HEK293 (cell line): ENCODE measurements around the gene PPP1R27.

Source experiments
- ATF2 ChIP-seq: fragments of 450-650 bp; formaldehyde crosslinking; IDR thresholded peaks from 2 replicates; pipeline ENCODE4 v1.5.1; 2016; ENCODE audit warnings: missing biosample characterization, missing genetic modification characterization, low read depth
- HOXD13 ChIP-seq: sonication (generic); formaldehyde crosslinking; IDR thresholded peaks from 2 replicates; pipeline ENCODE4 v1.8.0; 2022; ENCODE audit warnings: missing genetic modification reagents, borderline replicate concordance
- KLF9 ChIP-seq: fragments of 450-650 bp; formaldehyde crosslinking; IDR thresholded peaks from 2 replicates; pipeline ENCODE4 v1.5.1; 2016; ENCODE audit warnings: missing biosample characterization, missing genetic modification characterization, low read depth
- MYNN ChIP-seq: fragments of 450-650 bp; formaldehyde crosslinking; IDR thresholded peaks from 2 replicates; pipeline ENCODE4 v1.5.1; 2016; ENCODE audit warnings: missing biosample characterization, missing genetic modification characterization, borderline replicate concordance
- TCF7L2 ChIP-seq: IDR thresholded peaks from 2 replicates; pipeline ENCODE4 v1.6.1; 2011; ENCODE audit warnings: low read depth, mild to moderate bottlenecking, inconsistent platforms, low read length, moderate library complexity, borderline replicate concordance
- YY1 ChIP-seq: fragments of 450-650 bp; formaldehyde crosslinking; IDR thresholded peaks from 2 replicates; pipeline ENCODE4 v1.5.1; 2018; ENCODE audit warnings: missing biosample characterization, missing genetic modification characterization
- ZBTB20 ChIP-seq: fragments of 450-650 bp; formaldehyde crosslinking; IDR thresholded peaks from 2 replicates; pipeline ENCODE4 v1.5.1; 2016; ENCODE audit warnings: missing biosample characterization, missing genetic modification characterization
- ZBTB48 ChIP-seq: fragments of 450-650 bp; formaldehyde crosslinking; IDR thresholded peaks from 2 replicates; pipeline ENCODE4 v1.5.1; 2016; ENCODE audit warnings: missing biosample characterization, missing genetic modification characterization
- ZEB2 ChIP-seq: fragments of 450-650 bp; formaldehyde crosslinking; IDR thresholded peaks from 2 replicates; pipeline ENCODE4 v1.5.1; 2016; ENCODE audit warnings: missing biosample characterization, missing genetic modification characterization
- ZFP3 ChIP-seq: fragments of 450-650 bp; formaldehyde crosslinking; IDR thresholded peaks from 2 replicates; pipeline ENCODE4 v1.5.1; 2016; ENCODE audit warnings: low read depth, missing biosample characterization, missing genetic modification characterization
- ZFP37 ChIP-seq: fragments of 450-650 bp; formaldehyde crosslinking; IDR thresholded peaks from 2 replicates; pipeline ENCODE4 v1.5.1; 2016; ENCODE audit warnings: missing biosample characterization, missing genetic modification characterization
- ZNF114 ChIP-seq: fragments of 450-650 bp; formaldehyde crosslinking; IDR thresholded peaks from 2 replicates; pipeline ENCODE4 v1.5.0; 2017; ENCODE audit warnings: missing biosample characterization, missing genetic modification characterization
- ZNF121 ChIP-seq: fragments of 450-650 bp; formaldehyde crosslinking; IDR thresholded peaks from 2 replicates; pipeline ENCODE4 v1.5.1; 2016; ENCODE audit warnings: missing biosample characterization, missing genetic modification characterization
- ZNF138 ChIP-seq: fragments of 450-650 bp; formaldehyde crosslinking; IDR thresholded peaks from 2 replicates; pipeline ENCODE4 v1.5.1; 2016; ENCODE audit warnings: missing biosample characterization, missing genetic modification characterization, borderline replicate concordance
- ZNF140 ChIP-seq: fragments of 450-650 bp; formaldehyde crosslinking; IDR thresholded peaks from 2 replicates; pipeline ENCODE4 v1.5.1; 2016; ENCODE audit warnings: missing biosample characterization, missing genetic modification characterization
- ZNF146 ChIP-seq: fragments of 450-650 bp; formaldehyde crosslinking; IDR thresholded peaks from 2 replicates; pipeline ENCODE4 v1.5.1; 2016; ENCODE audit warnings: missing biosample characterization, missing genetic modification characterization
- ZNF157 ChIP-seq: fragments of 450-650 bp; formaldehyde crosslinking; IDR thresholded peaks from 2 replicates; pipeline ENCODE4 v1.5.1; 2016; ENCODE audit warnings: missing biosample characterization, missing genetic modification characterization
- ZNF18 ChIP-seq: fragments of 450-650 bp; formaldehyde crosslinking; IDR thresholded peaks from 2 replicates; pipeline ENCODE4 v1.5.1; 2016; ENCODE audit warnings: missing biosample characterization, missing genetic modification characterization
- ZNF184 ChIP-seq: fragments of 450-650 bp; IDR thresholded peaks from 2 replicates; pipeline ENCODE4 v1.5.1; 2018; ENCODE audit warnings: missing biosample characterization, mild to moderate bottlenecking, missing genetic modification characterization
- ZNF24 ChIP-seq: fragments of 450-650 bp; formaldehyde crosslinking; IDR thresholded peaks from 2 replicates; pipeline ENCODE4 v1.5.1; 2016; ENCODE audit warnings: missing biosample characterization, missing genetic modification characterization
- ZNF248 ChIP-seq: fragments of 450-650 bp; formaldehyde crosslinking; IDR thresholded peaks from 2 replicates; pipeline ENCODE4 v1.5.1; 2017; ENCODE audit warnings: missing biosample characterization, missing genetic modification characterization
- ZNF324 ChIP-seq: fragments of 450-650 bp; formaldehyde crosslinking; IDR thresholded peaks from 2 replicates; pipeline ENCODE4 v1.5.1; 2016; ENCODE audit warnings: missing biosample characterization, missing genetic modification characterization
- ZNF37A ChIP-seq: fragments of 450-650 bp; IDR thresholded peaks from 2 replicates; pipeline ENCODE4 v1.5.1; 2018; ENCODE audit warnings: missing biosample characterization, missing genetic modification characterization
- ZNF473 ChIP-seq: fragments of 450-650 bp; formaldehyde crosslinking; IDR thresholded peaks from 2 replicates; pipeline ENCODE4 v1.5.1; 2017; ENCODE audit warnings: missing biosample characterization, missing genetic modification characterization
- ZNF48 ChIP-seq: fragments of 450-650 bp; formaldehyde crosslinking; IDR thresholded peaks from 2 replicates; pipeline ENCODE4 v1.5.1; 2016; ENCODE audit warnings: missing biosample characterization, missing genetic modification characterization
- ZNF501 ChIP-seq: fragments of 450-650 bp; formaldehyde crosslinking; IDR thresholded peaks from 2 replicates; pipeline ENCODE4 v1.5.1; 2016; ENCODE audit warnings: missing biosample characterization, missing genetic modification characterization
- ZNF529 ChIP-seq: fragments of 450-650 bp; formaldehyde crosslinking; IDR thresholded peaks from 2 replicates; pipeline ENCODE4 v1.5.1; 2017; ENCODE audit warnings: missing genetic modification characterization, missing biosample characterization; ENCODE audit not compliant: insufficient replicate concordance
- ZNF544 ChIP-seq: fragments of 450-650 bp; formaldehyde crosslinking; IDR thresholded peaks from 2 replicates; pipeline ENCODE4 v1.5.0; 2017; ENCODE audit warnings: missing biosample characterization, missing genetic modification characterization
- ZNF555 ChIP-seq: fragments of 450-650 bp; formaldehyde crosslinking; conservative IDR thresholded peaks from 2 replicates; pipeline ENCODE4 v1.5.1; 2017; ENCODE audit warnings: missing biosample characterization, mild to moderate bottlenecking, missing genetic modification characterization, inconsistent platforms
- ZNF580 ChIP-seq: fragments of 450-650 bp; formaldehyde crosslinking; IDR thresholded peaks from 2 replicates; pipeline ENCODE4 v1.5.1; 2016; ENCODE audit warnings: missing biosample characterization, missing genetic modification characterization
- ZNF596 ChIP-seq: fragments of 450-650 bp; IDR thresholded peaks from 2 replicates; pipeline ENCODE4 v1.5.0; 2018; ENCODE audit warnings: missing biosample characterization, mild to moderate bottlenecking, missing genetic modification characterization, moderate library complexity
- ZNF600 ChIP-seq: fragments of 450-650 bp; formaldehyde crosslinking; IDR thresholded peaks from 2 replicates; pipeline ENCODE4 v1.5.1; 2016; ENCODE audit warnings: missing biosample characterization, missing genetic modification characterization
- ZNF624 ChIP-seq: fragments of 450-650 bp; formaldehyde crosslinking; IDR thresholded peaks from 2 replicates; pipeline ENCODE4 v1.5.1; 2017; ENCODE audit warnings: missing biosample characterization, missing genetic modification characterization
- ZNF670 ChIP-seq: fragments of 450-650 bp; formaldehyde crosslinking; IDR thresholded peaks from 2 replicates; pipeline ENCODE4 v1.5.1; 2016; ENCODE audit warnings: missing biosample characterization, missing genetic modification characterization, low read depth
- ZNF785 ChIP-seq: fragments of 450-650 bp; formaldehyde crosslinking; IDR thresholded peaks from 2 replicates; pipeline ENCODE4 v1.5.1; 2016; ENCODE audit warnings: missing biosample characterization, missing genetic modification characterization
- ZNF791 ChIP-seq: fragments of 450-650 bp; formaldehyde crosslinking; IDR thresholded peaks from 2 replicates; pipeline ENCODE4 v1.5.1; 2016; ENCODE audit warnings: missing biosample characterization, missing genetic modification characterization
- ZNF792 ChIP-seq: fragments of 450-650 bp; formaldehyde crosslinking; IDR thresholded peaks from 2 replicates; pipeline ENCODE4 v1.5.1; 2016; ENCODE audit warnings: missing biosample characterization, missing genetic modification characterization
- ZSCAN4 ChIP-seq: fragments of 450-650 bp; formaldehyde crosslinking; IDR thresholded peaks from 2 replicates; pipeline ENCODE4 v1.5.1; 2017; ENCODE audit warnings: missing biosample characterization, missing genetic modification characterization

Gene PPP1R27

GRCh38 chr17:81869221-81870130 lies 34.6 kb upstream of the PPP1R27 start (continued):
- no peak for TF ChIP-seq MYNN (tag by site-specific recombination)
- TF ChIP-seq ZSCAN4 (tag by site-specific recombination): no peak
- TF ChIP-seq ZNF48 (tag by site-specific recombination): no peak
- TF ChIP-seq ZNF596 (tag by site-specific recombination): no peak
- no peak for TF ChIP-seq ZNF184 (tag by site-specific recombination)
- TF ChIP-seq ZNF324 (tag by site-specific recombination): 0 out of 2 replicates have a peak, but pooled peaks have one; percentile 29
- TF ChIP-seq ZNF18 (tag by site-specific recombination): no peak; the same call in 1 of the 2 replicates
- TF ChIP-seq TCF7L2: no peak
- peak; percentile 96 for TF ChIP-seq ZBTB20 (tag by site-specific recombination)
- no peak for TF ChIP-seq ZNF473 (tag by site-specific recombination)
- no peak for TF ChIP-seq ATF2 (tag by site-specific recombination)
- no peak for TF ChIP-seq ZNF157 (tag by site-specific recombination)
- no peak for TF ChIP-seq ZNF138
- no peak for TF ChIP-seq ZFP3
- TF ChIP-seq ZNF114 (tag by site-specific recombination): no peak
- TF ChIP-seq HOXD13 (CRISPR knock-in tag): no peak
- no peak for TF ChIP-seq ZNF792 (tag by site-specific recombination)
- TF ChIP-seq ZNF600 (tag by site-specific recombination): peak; percentile 79; the same call in 1 of the 2 replicates
- no peak for TF ChIP-seq ZNF670 (tag by site-specific recombination)
- peak; percentile 57; the same call in 1 of the 2 replicates for TF ChIP-seq ZNF785
- TF ChIP-seq ZNF37A (tag by site-specific recombination): no peak
- TF ChIP-seq ZNF140 (tag by site-specific recombination): no peak
- TF ChIP-seq ZFP37 (tag by site-specific recombination): no peak; the same call in 1 of the 2 replicates
- TF ChIP-seq ZNF146 (tag by site-specific recombination): 0 out of 2 replicates have a peak, but pooled peaks have one; percentile 7
- TF ChIP-seq YY1 (tag by site-specific recombination): peak; percentile 22; the same call in 1 of the 2 replicates
- no peak for TF ChIP-seq ZNF580 (tag by site-specific recombination)
- TF ChIP-seq KLF9 (tag by site-specific recombination): no peak
- TF ChIP-seq ZEB2 (tag by site-specific recombination): peak; percentile 94
- no peak for TF ChIP-seq ZNF624 (tag by site-specific recombination)
- peak; percentile 34; the same call in 1 of the 2 replicates for TF ChIP-seq ZNF121 (tag by site-specific recombination)
- TF ChIP-seq ZNF529 (tag by site-specific recombination): no peak
- no peak for TF ChIP-seq ZNF544
- TF ChIP-seq ZBTB48 (tag by site-specific recombination): no peak
- TF ChIP-seq ZNF501 (tag by site-specific recombination): no peak
- no peak for TF ChIP-seq ZNF248 (tag by site-specific recombination)
- no peak for TF ChIP-seq ZNF791 (tag by site-specific recombination)
- TF ChIP-seq ZNF24: peak; percentile 56
- no peak for TF ChIP-seq ZNF555
